ENCODE measurements around the gene TMEM235. TPM values are rescaled to one million over a fixed set of nuclear protein-coding genes. Genes with fewer than 3 reads are reported as not detected.

TMEM235 gene
- total and polyA plus RNA-seq, 2 donors (not counting 3 experiments of a cell fraction or from before 2014, with no cell fraction given), result 0.04 to 0.38 TPM

GRCh38 chr17:78184868-78185267 is 46.6 kb upstream of the TMEM235 start:
- dilution Hi-C loops (cut with MboI; ENCODE audit: extremely low pct_ligation_motif_present, low sequenced_read_pairs) (no loop called here), intact Hi-C loops (cut with micrococcal nuclease) (loop anchor here (5.0 kb wide), 2 partner anchors 228 to 353 kb away; partner anchors contain the start of gene TNRC6C)
- Histone ChIP-seq H3K9me3 (replicated peaks; ENCODE audit: control insufficient read depth, insufficient read depth, low read length) (no peaks in the 10 kb centered on the region), H3K27me3 (ENCODE audit: control insufficient read depth in 2 of 2, insufficient read depth in 2 of 2, low read length in 2 of 2) (no peaks in the 10 kb centered on the region), H3K27ac (ENCODE audit: insufficient read depth, low read depth, low read length) (no peak overlapping the region), H3K36me3 (ENCODE audit: control insufficient read depth in 2 of 2, extremely low read depth in 1 of 2, insufficient read depth in 2 of 2, low read length in 2 of 2) (no peaks in the 10 kb centered on the region), H3K4me3 (replicated peaks in 1 of 3; ENCODE audit: insufficient read depth in 1 of 3, low read depth in 1 of 3, low read length in 3 of 3) (no peak overlapping the region), H2AFZ (ENCODE audit: low read depth, low read length) (no peak overlapping the region), H3K4me2 (ENCODE audit: insufficient read depth, low read length) (no peak overlapping the region), H3K9me1 (replicated peaks; ENCODE audit: control insufficient read depth, extremely low read depth, insufficient read depth, low read length) (no peaks in the 10 kb centered on the region), H3K4me1 (ENCODE audit: control insufficient read depth, extremely low read depth, insufficient read depth, low read length) (peaks cover 11% of the 10 kb centered on the region), H3K79me2 (ENCODE audit: control insufficient read depth, insufficient read depth, low read length) (peaks cover 19% of the 10 kb centered on the region), H4K20me1 (replicated peaks; ENCODE audit: control insufficient read depth, extremely low read depth, insufficient read depth, low read length) (no peaks in the 10 kb centered on the region), H3K9ac (replicated peaks; ENCODE audit: extremely low read depth, insufficient read depth, low read length) (no peak overlapping the region)
- TF ChIP-seq GATA2 (IDR thresholded peaks at IDR 0.05; ENCODE audit: insufficient read depth, insufficient read length, low read depth, low read length) (no peak), FOS (IDR thresholded peaks at IDR 0.05; ENCODE audit: borderline replicate concordance, insufficient read depth, low read length) (no peak), MYC (IDR thresholded peaks at IDR 0.05; ENCODE audit: low read depth, low read length) (no peak), CTCF (IDR thresholded peaks at IDR 0.05; ENCODE audit: extremely low read depth in 1 of 2, insufficient read depth in 1 of 2, low read depth in 1 of 2, low read length in 2 of 2) (no peak), JUN (IDR thresholded peaks at IDR 0.05; ENCODE audit: borderline replicate concordance, insufficient read depth, insufficient read length, low read depth) (no peak), MAX (IDR thresholded peaks at IDR 0.05; ENCODE audit: insufficient read depth, insufficient read length) (no peak), EZH2 (IDR thresholded peaks at IDR 0.05; ENCODE audit: borderline replicate concordance, low read depth, low read length, severe bottlenecking) (no peak), POLR2AphosphoS5 (IDR thresholded peaks at IDR 0.05; ENCODE audit: insufficient read depth, low read depth, low read length) (no peak), POLR2A (IDR thresholded peaks at IDR 0.05; ENCODE audit: low read depth, low read length) (no peak)
- POLR2A ChIA-PET, result no interaction called here
- DNase-seq (ENCODE audit: low read depth, low spot score), result no peak
- CTCF ChIA-PET, result interaction anchor here (2.5 to 3.3 kb wide), 2 partner anchors 10 to 66 kb away, joined by 11 to 24 read pairs; no protein-coding TSS in a partner anchor
- BruUV-seq (replicated peaks), result no TSS peak
- FAIRE-seq, result no peak
